A673 (cell line): Measurements from ENCODE around the gene TRIM41.
"Not testable (repeated sequence)": the region's sequence is repeated elsewhere in the genome, so short reads cannot be mapped to it uniquely, and the experiment has no call there.

ENCODE experiments used
- CTCF ChIP-seq: fragments of 300-800, 200-600 bp; sonication (generic); conservative IDR thresholded peaks from 2 replicates; pipeline ENCODE4 v1.5.1; 2017; ENCODE audit warnings: low read depth, mild to moderate bottlenecking, antibody characterized with exemption, low read length, moderate library complexity, mixed read lengths
- EZH2 ChIP-seq: fragments of 200-600 bp; sonication (generic); IDR thresholded peaks from 2 replicates; pipeline ENCODE4 v1.6.1; 2017; ENCODE audit warnings: borderline replicate concordance, low read depth, mild to moderate bottlenecking, mixed read lengths, antibody characterized with exemption, low read length; ENCODE audit not compliant: poor library complexity, severe bottlenecking

DNA sequence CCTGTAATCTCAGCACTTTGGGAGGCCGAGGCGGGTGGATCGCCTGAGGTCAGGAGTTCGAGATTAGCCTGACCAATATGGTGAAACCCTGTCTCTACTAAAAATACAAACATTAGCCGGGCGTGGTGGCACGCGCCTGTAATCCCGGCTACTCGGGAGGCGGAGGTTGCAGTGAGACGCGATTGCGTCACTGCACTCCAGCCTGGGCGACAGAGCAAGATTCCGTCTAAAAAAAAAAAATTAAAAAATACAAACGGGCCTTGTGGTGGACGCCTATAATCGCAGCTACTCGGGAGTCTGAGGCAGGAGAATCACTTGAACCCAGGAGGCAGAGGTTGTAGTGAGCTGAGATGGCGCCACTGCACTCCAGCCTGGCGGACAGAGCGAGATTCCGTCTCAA is 14.1 kb upstream of the TRIM41 start:
- TF ChIP-seq CTCF, EZH2: not testable (repeated sequence)
